Esophagus muscularis mucosa (tissue), 4 donors: Measurements from ENCODE around the gene FPR1. TPM values are rescaled to one million over a fixed set of nuclear protein-coding genes. Genes with fewer than 3 reads are reported as not detected.

Source experiments
- DNase-seq: peaks from one replicate; pipeline ENCODE4 v3.0.0-alpha.2; 2017; ENCODE audit errors: extremely low spot score
- H3K27ac ChIP-seq, 4 donors: fragments of 200-600 bp; sonication (generic); replicated peaks in 1 of 4; 1 replicate in 3 of 4; 2 replicates in 1 of 4; pipeline ENCODE4 v1.5.1; 2016 to 2019; ENCODE audit warnings: mild to moderate bottlenecking in 1 of 4
- H3K27me3 ChIP-seq, 4 donors: fragments of 200-600 bp; sonication (generic); one replicate each; pipeline versions ENCODE4 v1.5.1 to v1.6.0; 2016 to 2019
- H3K36me3 ChIP-seq, 4 donors: fragments of 200-600 bp; sonication (generic); one replicate each; pipeline ENCODE4 v1.5.1; 2016 to 2019
- H3K4me1 ChIP-seq, 4 donors: fragments of 200-600 bp; sonication (generic); one replicate each; pipeline ENCODE4 v1.5.1; 2016 to 2019
- H3K4me3 ChIP-seq, 4 donors: fragments of 200-600 bp; sonication (generic); 1 replicate in 2 of 4; 2 replicates in 2 of 4; pipeline ENCODE4 v1.5.1; 2016 to 2019; ENCODE audit warnings: mild to moderate bottlenecking in 4 of 4, moderate library complexity in 1 of 4
- H3K9me3 ChIP-seq, 4 donors: fragments of 200-600 bp; sonication (generic); 1 replicate in 3 of 4; 2 replicates in 1 of 4; pipeline ENCODE4 v1.5.1; 2016 to 2019
- EP300 ChIP-seq: sonication (generic); formaldehyde crosslinking; IDR thresholded peaks from one replicate; pipeline ENCODE4 v1.6.1; 2017; ENCODE audit warnings: antibody characterized with exemption
- POLR2A ChIP-seq: fragments of 450-650 bp; IDR thresholded peaks from one replicate; pipeline ENCODE4 v1.6.1; 2017; ENCODE audit warnings: antibody characterized with exemption, moderate library complexity, mild to moderate bottlenecking, low read depth
- POLR2AphosphoS5 ChIP-seq, 2 donors: sonication (generic); formaldehyde crosslinking; IDR thresholded peaks; one replicate each; pipeline ENCODE4 v1.6.1; 2017; ENCODE audit warnings: antibody characterized with exemption in 2 of 2
- WGBS: methylation state at CpG from one replicate; pipeline ENCODE4 v1.1.5; 2018; 5-methylcytosine and 5-hydroxymethylcytosine counted together
- intact Hi-C: fragments of 100-400 bp; cut with DNase I; formaldehyde crosslinking; loops from one replicate; pipeline ENCODE4 v1.15.1; 2023
- total RNA-seq, 4 donors: library from RNA; depleted of rRNA; stranded (reverse); fragments of >200 nt; gene quantifications; one replicate each; pipeline versions ENCODE4 v1.1.0 to v1.2.1, GENCODE V29; 2016
- TF ChIP-seq, protein P1 (sequence below), 3 experiments: fragments of 200-600 bp in 2 of 3; fragments of 450-650 bp in 1 of 3; sonication (generic) in 2 of 3; IDR thresholded peaks; one replicate each; pipeline ENCODE4 v1.5.1; 2017 to 2019; ENCODE audit warnings: antibody characterized with exemption in 3 of 3, mild to moderate bottlenecking in 2 of 3, moderate library complexity in 1 of 3

The FPR1 gene
- total RNA-seq, 4 donors from 2014 or later = 3.7 to 38.9 (median 7.7) TPM

DNA sequence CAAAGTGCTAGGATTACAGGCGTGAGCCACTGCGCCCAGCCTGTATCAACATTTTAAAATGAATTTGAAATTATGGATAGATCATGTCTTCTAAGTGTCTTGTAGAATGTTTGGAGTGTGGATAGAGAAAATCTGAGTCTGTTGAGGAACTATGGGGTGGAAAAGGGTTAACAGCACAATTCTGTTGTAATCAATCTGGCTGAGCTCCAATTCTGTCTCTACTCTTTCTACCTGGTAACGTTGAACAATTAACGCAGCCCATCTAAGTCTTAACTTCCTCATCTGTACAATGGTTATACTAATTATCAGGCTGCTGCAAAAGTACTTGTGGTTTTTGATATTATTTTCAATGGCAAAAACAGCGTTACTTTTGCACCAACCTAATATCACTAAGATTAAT lies 13.4 kb upstream of the FPR1 start:
- Histone ChIP-seq H3K27ac (no peak overlapping the region), H3K4me1 (no peaks in the 10 kb centered on the region), H3K27me3 (peaks cover 0 to 47% (median 0%) of the 10 kb centered on the region in 4 donors), H3K4me3 (no peak overlapping the region), H3K9me3 (no peaks in the 10 kb centered on the region), H3K36me3 (no peaks in the 10 kb centered on the region)
- WGBS = 61% methylated on average over 5 of the region's 5 CpGs
- DNase-seq = no peak
- TF ChIP-seq, protein P1, sequence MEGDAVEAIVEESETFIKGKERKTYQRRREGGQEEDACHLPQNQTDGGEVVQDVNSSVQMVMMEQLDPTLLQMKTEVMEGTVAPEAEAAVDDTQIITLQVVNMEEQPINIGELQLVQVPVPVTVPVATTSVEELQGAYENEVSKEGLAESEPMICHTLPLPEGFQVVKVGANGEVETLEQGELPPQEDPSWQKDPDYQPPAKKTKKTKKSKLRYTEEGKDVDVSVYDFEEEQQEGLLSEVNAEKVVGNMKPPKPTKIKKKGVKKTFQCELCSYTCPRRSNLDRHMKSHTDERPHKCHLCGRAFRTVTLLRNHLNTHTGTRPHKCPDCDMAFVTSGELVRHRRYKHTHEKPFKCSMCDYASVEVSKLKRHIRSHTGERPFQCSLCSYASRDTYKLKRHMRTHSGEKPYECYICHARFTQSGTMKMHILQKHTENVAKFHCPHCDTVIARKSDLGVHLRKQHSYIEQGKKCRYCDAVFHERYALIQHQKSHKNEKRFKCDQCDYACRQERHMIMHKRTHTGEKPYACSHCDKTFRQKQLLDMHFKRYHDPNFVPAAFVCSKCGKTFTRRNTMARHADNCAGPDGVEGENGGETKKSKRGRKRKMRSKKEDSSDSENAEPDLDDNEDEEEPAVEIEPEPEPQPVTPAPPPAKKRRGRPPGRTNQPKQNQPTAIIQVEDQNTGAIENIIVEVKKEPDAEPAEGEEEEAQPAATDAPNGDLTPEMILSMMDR (IDR thresholded peaks at IDR 0.05) = no peak
- TF ChIP-seq POLR2AphosphoS5 (IDR thresholded peaks at IDR 0.05) (no peak), POLR2A (no peak), EP300 (no peak)
- intact Hi-C loops = no loop called here

DNA sequence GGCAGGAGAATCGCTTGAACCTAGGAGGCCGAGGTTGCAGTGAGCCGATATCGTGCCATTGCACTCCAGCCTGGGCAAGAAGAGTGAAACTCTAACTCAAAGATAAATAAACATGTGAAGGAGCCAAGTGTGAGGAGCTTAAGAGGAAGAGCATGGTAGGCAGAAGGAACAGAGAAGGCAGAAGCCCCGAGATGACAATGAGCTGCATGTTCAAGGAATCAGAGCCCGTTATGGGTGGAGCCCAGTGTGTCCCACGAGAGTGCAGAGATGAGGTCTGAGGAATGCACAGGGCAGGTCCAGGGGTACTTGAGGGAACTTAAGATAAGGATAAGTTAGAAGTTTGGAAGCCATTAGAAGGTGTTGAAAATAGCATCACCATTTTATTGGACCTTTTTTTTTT lies 10.0 kb upstream of the FPR1 start:
- TF ChIP-seq, protein P1 (IDR thresholded peaks at IDR 0.05) = no peak
- TF ChIP-seq POLR2A (no peak), EP300 (no peak), POLR2AphosphoS5 (IDR thresholded peaks at IDR 0.05) (no peak)
- 80% methylated on average over 7 of the region's 7 CpGs for WGBS

GRCh38 chr19:51760697-51761356 lies 9.1 kb upstream of the FPR1 start, which contains the start of gene FPR2:
TSS of gene FPR2 (plus strand) at chr19:51761180. CDS start at chr19:51768659, 7,479 bp downstream.
- peaks cover 0 to 41% (median 0%) of the 10 kb centered on the region in 4 donors for H3K27me3 ChIP-seq
- no peaks in the 10 kb centered on the region for H3K9me3 ChIP-seq
- no peaks in the 10 kb centered on the region for H3K4me1 ChIP-seq
- H3K27ac ChIP-seq = no peak within 1 kb of the TSS
- H3K4me3 ChIP-seq = no peak within 1 kb of the TSS
- H3K36me3 ChIP-seq = no peaks in the 10 kb centered on the region
- no peak for DNase-seq
- intact Hi-C loops = no loop called here
- TF ChIP-seq POLR2A = no peak
- peak in 1 of 2 donors; percentile 10 for TF ChIP-seq POLR2AphosphoS5 (IDR thresholded peaks at IDR 0.05)
- TF ChIP-seq, protein P1 (IDR thresholded peaks at IDR 0.05) = no peak
- no peak for TF ChIP-seq EP300
- WGBS = 56% methylated on average over 8 of the region's 8 CpGs

More for the DNA sequence above, 10.0 kb upstream of the FPR1 start:
- Histone ChIP-seq H3K27ac (no peak overlapping the region), H3K27me3 (peaks cover 0 to 41% (median 0%) of the 10 kb centered on the region in 4 donors), H3K9me3 (no peaks in the 10 kb centered on the region), H3K36me3 (no peaks in the 10 kb centered on the region), H3K4me1 (no peaks in the 10 kb centered on the region), H3K4me3 (no peak overlapping the region)
- intact Hi-C loops = no loop called here
- no peak for DNase-seq

- no peak for TF ChIP-seq EP300
- no peak for DNase-seq
- intact Hi-C loops = no loop called here
Measured at GRCh38 chr19:51755571-51755970, 3.9 kb upstream of the FPR1 start.

DNA sequence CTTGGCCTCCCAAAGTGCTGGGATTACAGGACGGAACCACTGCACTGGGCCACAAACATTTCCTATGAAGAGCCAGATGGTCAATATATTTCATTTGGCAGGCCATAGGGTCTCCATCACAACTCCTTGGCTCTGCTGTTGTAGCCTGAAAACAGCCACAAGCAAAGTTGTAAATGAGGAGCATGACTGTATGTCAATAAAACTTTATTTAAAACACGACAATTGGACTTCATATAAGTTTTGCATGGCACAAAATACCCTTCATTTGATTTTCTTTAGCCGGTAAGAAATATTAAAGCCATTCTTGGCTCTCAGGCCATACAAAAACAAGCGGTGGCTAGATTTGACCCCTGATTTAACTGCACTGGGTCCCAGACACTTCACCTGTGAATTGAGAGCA lies 3.1 kb upstream of the FPR1 start:
- Histone ChIP-seq H3K4me1 (no peaks in the 10 kb centered on the region), H3K36me3 (no peaks in the 10 kb centered on the region), H3K27ac (no peak overlapping the region), H3K9me3 (no peaks in the 10 kb centered on the region), H3K4me3 (no peak overlapping the region), H3K27me3 (peaks cover 0 to 5% (median 0%) of the 10 kb centered on the region in 4 donors)
- WGBS = 84% methylated on average over 4 of the region's 4 CpGs
- no peak for TF ChIP-seq POLR2AphosphoS5 (IDR thresholded peaks at IDR 0.05)
- TF ChIP-seq, protein P1 (IDR thresholded peaks at IDR 0.05) = no peak
- TF ChIP-seq EP300 = no peak
- TF ChIP-seq POLR2A = no peak
- intact Hi-C loops = no loop called here
- DNase-seq = no peak

More at GRCh38 chr19:51755571-51755970, 3.9 kb upstream of the FPR1 start:
- Histone ChIP-seq H3K4me3 (no peak overlapping the region), H3K27ac (no peak overlapping the region), H3K4me1 (no peaks in the 10 kb centered on the region), H3K9me3 (no peaks in the 10 kb centered on the region), H3K27me3 (peaks cover 0 to 12% (median 0%) of the 10 kb centered on the region in 4 donors), H3K36me3 (no peaks in the 10 kb centered on the region)
- WGBS = 84% methylated on average over 7 of the region's 7 CpGs
